Heart right ventricle (tissue), 16 donors: ENCODE results near the gene LRRN2. TPM values are rescaled to one million over a fixed set of nuclear protein-coding genes. Genes with fewer than 3 reads are reported as not detected.

ENCODE experiments used
- ATAC-seq, 8 donors: fragments of 200-7000 bp; cut with Tn5 transposase; one replicate each; pipeline ENCODE4 v1.9.1; 2020; ENCODE audit warnings: mild to moderate bottlenecking in 8 of 8, moderate library complexity in 8 of 8, moderate number of reproducible peaks in 1 of 8
- DNase-seq, 2 donors: peaks; one replicate each; pipeline ENCODE4 v3.0.0-alpha.2; 2020
- H3K27ac ChIP-seq, 10 donors: fragments of 200-600 bp; sonication (generic) in 2 of 10; one replicate each; pipeline versions ENCODE4 v1.5.0 to v1.8.0; 2020 to 2022; ENCODE audit warnings: mild to moderate bottlenecking in 3 of 10
- H3K27me3 ChIP-seq, 7 donors: fragments of 200-600 bp; one replicate each; pipeline ENCODE4 v1.8.0; 2021 to 2022; ENCODE audit warnings: mild to moderate bottlenecking in 2 of 7
- H3K36me3 ChIP-seq, 9 donors: fragments of 200-600 bp; sonication (generic) in 1 of 9; one replicate each; pipeline versions ENCODE4 v1.5.0 to v1.8.0; 2020 to 2022; ENCODE audit warnings: mild to moderate bottlenecking in 2 of 9
- H3K4me1 ChIP-seq, 9 donors: fragments of 200-600 bp; sonication (generic) in 1 of 9; one replicate each; pipeline versions ENCODE4 v1.5.0 to v1.8.0; 2020 to 2022; ENCODE audit warnings: mild to moderate bottlenecking in 4 of 9
- H3K4me3 ChIP-seq, 10 donors: fragments of 200-600 bp; sonication (generic) in 2 of 10; one replicate each; pipeline versions ENCODE4 v1.5.0 to v1.8.0; 2020 to 2022; ENCODE audit warnings: mild to moderate bottlenecking in 7 of 10, moderate library complexity in 2 of 10
- H3K9me3 ChIP-seq, 11 donors: fragments of 200-600 bp in 10 of 11; sonication (generic) in 2 of 11; one replicate each; pipeline versions ENCODE4 v1.5.0 to v1.8.0; 2013 to 2022; ENCODE audit warnings: mild to moderate bottlenecking in 2 of 11, control low read depth in 1 of 11, moderate library complexity in 1 of 11
- WGBS, 2 donors: extraction: QIAGEN DNeasy Blood & Tissue Kit; methylation state at CpG; one replicate each; pipeline ENCODE4 v1.1.7; 2013; ENCODE audit warnings: inconsistent platforms in 1 of 2; 5-methylcytosine and 5-hydroxymethylcytosine counted together
- intact Hi-C, 10 donors: fragments of 100-400 bp; cut with DNase I; formaldehyde crosslinking; loops; one replicate each; pipeline versions ENCODE4 v1.11.1 to v1.14.2; 2022
- polyA plus RNA-seq, 2 donors: library from polyadenylated mRNA; stranded (reverse); fragments of 200-250 nt; gene quantifications; one replicate each; pipeline ENCODE4 v1.2.3, GENCODE V29; 2013
- total RNA-seq, 10 donors: library from RNA; stranded (reverse); fragmentation: NEBNext Ultra II Directional in 3 of 10; extraction: Animal tissue kit (Norgen Biotek cat#: 25700) in 3 of 10; gene quantifications; one replicate each; pipeline versions ENCODE4 v1.2.1 to v1.2.4, GENCODE V29; 2021 to 2023
- TF ChIP-seq, protein P1 (sequence below), 9 donors: fragments of 200-600 bp; sonication (generic) in 2 of 9; IDR thresholded peaks; one replicate each; pipeline versions ENCODE4 v1.5.0 to v1.8.0; 2021 to 2022; ENCODE audit warnings: antibody characterized with exemption in 9 of 9, mild to moderate bottlenecking in 5 of 9, moderate library complexity in 1 of 9
- donor health status: Arrhythmogenic right ventricular cardiomyopathy.
- donor health status: ischemic (EF 13 %, LVEDD 7.1; RV severe dilation, severe dysfunction).
- donor health status: healthy with polysubstance abuse.
- donor health status: DM: no; HTN: yes; CAD: no.
- donor health status: DM: no; HTN: no; CAD: no.
- donor health status: ischemic (EF 25% LVEDD 6.9; RV normal size, moderate dysfunction).
- donor health status: ischemic (EF 25% LVEDD 5.7; RV mildly dilated, moderate dysfunction).
- donor health status: healthy.
- donor health status: DM: yes; HTN: yes; CAD: no.
- donor health status: Ischemic cardiomyopathy.
- donor health status: ischemic (EF 35%, LVEDD 5.7; RV mildly dilated, moderate dysfunction).
- donor health status: nonischemic (EF 11% LVEDD 7.7; RV severe dilation, severe dysfunction).
- donor health status: DM: yes; HTN: yes; CAD: no.
- donor health status: PGD.
- donor health status: ischemic (EF 29% LVEDD 5.4; RV normal size, mild dysfunction).
- donor health status: nonischemic (EF 23%, LVEDD 6.1; RV moderate dilation, normal function).

Gene LRRN2
- total and polyA plus RNA-seq, 12 donors = 0.73 to 2.9 (median 1.1) TPM

DNA sequence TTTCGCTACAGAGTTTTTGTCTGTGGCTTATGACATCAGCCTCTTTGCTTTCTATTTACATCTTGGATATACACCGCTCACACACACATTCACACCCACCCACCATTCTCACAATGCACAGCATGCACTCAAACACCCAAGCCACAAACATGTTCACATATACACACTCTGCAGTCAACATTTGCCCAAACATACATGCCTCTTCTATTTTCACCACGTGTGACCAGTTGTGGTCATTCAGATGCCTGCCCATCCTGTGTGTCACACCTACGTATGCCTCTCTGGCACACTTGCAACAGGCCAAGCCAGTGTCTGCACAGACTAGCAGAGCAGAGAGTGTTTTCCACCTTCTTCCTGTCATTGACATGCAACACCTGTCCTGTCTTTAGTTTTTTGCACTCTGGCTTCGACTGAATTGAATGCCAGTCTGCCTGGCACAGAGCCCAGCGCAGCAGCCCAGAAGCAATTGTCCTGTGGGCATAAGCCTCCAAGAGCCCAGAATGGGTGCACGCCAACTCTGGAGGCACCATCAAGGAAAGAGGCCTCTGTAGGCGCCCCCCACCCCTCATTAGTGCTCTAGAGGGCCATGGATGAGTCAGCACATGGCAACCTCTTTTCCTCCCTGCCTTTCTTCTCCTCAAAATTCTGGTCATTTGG lies 37.7 kb upstream of the LRRN2 start:
- Histone ChIP-seq H3K4me3 (no peak overlapping the region), H3K27me3 (peaks cover 0 to 75% (median 39%) of the 10 kb centered on the region in 7 donors), H3K27ac (no peak overlapping the region), H3K36me3 (no peaks in the 10 kb centered on the region), H3K4me1 (no peaks in the 10 kb centered on the region), H3K9me3 (peaks cover 0 to 12% (median 0%) of the 10 kb centered on the region in 11 donors)
- WGBS, 2 donors = 70 to 77% methylated on average over 8 of the region's 8 CpGs
- intact Hi-C loops = no loop called here
- TF ChIP-seq, protein P1, sequence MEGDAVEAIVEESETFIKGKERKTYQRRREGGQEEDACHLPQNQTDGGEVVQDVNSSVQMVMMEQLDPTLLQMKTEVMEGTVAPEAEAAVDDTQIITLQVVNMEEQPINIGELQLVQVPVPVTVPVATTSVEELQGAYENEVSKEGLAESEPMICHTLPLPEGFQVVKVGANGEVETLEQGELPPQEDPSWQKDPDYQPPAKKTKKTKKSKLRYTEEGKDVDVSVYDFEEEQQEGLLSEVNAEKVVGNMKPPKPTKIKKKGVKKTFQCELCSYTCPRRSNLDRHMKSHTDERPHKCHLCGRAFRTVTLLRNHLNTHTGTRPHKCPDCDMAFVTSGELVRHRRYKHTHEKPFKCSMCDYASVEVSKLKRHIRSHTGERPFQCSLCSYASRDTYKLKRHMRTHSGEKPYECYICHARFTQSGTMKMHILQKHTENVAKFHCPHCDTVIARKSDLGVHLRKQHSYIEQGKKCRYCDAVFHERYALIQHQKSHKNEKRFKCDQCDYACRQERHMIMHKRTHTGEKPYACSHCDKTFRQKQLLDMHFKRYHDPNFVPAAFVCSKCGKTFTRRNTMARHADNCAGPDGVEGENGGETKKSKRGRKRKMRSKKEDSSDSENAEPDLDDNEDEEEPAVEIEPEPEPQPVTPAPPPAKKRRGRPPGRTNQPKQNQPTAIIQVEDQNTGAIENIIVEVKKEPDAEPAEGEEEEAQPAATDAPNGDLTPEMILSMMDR (IDR thresholded peaks at IDR 0.05) = no peak
- ATAC-seq (no peak), DNase-seq (no peak)

DNA sequence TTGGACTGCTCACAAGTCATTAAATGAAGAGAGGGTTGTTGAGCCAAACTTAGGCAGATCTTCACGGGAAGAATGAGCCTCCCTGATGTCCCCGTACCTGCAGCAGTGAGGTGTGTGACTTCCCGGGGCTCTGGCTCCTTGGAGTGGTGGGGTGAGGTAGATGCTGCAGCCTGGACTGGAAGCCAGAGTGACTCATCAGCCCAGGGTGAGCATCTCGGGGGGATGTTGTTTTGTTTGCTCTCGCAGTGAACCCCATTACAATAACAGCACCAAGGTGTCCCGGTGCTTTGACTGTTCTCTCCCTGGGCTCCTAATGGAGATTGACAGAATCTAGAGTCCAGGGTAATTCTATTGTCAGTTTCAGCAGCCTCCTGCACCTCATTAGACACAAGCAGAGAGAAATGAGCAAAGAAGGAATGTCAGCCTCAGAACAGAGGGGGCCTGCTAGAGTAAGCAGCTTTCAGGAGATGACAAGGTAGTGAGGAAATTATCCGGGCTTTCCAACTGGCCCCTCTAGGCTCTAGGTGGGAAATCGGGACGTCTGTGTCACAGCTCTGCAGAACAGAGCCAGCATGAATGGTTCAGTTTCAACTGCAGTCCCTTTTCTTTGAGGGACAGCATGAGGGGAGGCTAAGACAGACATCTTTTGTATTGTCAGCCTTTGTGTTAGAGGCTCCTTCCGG lies 36.0 kb upstream of the LRRN2 start:
- intact Hi-C loops = no loop called here
- Histone ChIP-seq H3K9me3 (peaks cover 0 to 12% (median 0%) of the 10 kb centered on the region in 11 donors), H3K27me3 (peaks cover 0 to 58% (median 27%) of the 10 kb centered on the region in 7 donors), H3K36me3 (no peaks in the 10 kb centered on the region), H3K4me3 (no peak overlapping the region), H3K27ac (no peak overlapping the region), H3K4me1 (no peaks in the 10 kb centered on the region)
- whole genome bisulfite sequencing, 2 donors = 51 to 62% methylated on average over 10 of the region's 10 CpGs
- DNase-seq = no peak
- TF ChIP-seq, protein P1 (IDR thresholded peaks at IDR 0.05) = no peak
- ATAC-seq = no peak

- TF ChIP-seq, protein P1 (IDR thresholded peaks at IDR 0.05) = no peak
- no peak for DNase-seq
Observed at GRCh38 chr1:204716660-204717059, 31.1 kb upstream of the LRRN2 start.

DNA sequence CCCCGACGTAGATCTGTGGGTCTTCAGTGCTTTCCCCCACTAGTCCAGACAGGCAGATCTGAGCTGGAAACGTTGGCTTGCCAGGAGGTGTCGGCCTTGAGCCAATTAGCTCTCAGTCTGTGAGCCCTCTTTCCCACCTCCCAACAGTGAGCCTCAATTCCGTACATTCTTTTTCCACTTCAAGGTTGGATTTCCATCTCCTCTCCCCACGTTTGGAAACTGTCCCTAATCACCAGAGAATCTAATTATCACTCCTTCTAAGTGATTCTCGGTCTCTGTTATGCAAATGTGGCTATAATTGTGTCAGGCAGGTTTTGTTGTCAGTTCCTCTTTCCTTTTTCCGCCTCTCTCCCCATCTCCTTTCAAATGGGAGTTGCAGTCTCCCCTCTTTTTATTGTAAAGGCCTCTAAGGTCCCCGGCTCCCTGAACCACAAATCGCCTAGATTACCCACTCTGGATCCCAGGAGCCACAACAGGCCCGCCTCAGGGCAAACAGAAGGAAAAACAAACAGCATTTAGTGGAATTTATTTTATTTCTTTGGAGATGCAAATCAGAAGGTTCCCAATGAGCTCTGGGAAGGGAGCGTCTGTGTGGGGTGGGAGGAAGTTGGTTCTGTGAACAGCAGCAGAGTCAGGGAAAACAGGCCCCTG lies 29.4 kb upstream of the LRRN2 start:
- intact Hi-C loops = no loop called here
- Histone ChIP-seq H3K9me3 (peaks cover 0 to 10% (median 0%) of the 10 kb centered on the region in 11 donors), H3K27me3 (peaks cover 0 to 54% (median 44%) of the 10 kb centered on the region in 7 donors), H3K27ac (no peak overlapping the region), H3K36me3 (no peaks in the 10 kb centered on the region), H3K4me3 (no peak overlapping the region), H3K4me1 (peaks cover 0 to 16% (median 6%) of the 10 kb centered on the region in 9 donors)
- 71 to 80% methylated on average over 12 of the region's 12 CpGs for WGBS, 2 donors
- ATAC-seq (no peak), DNase-seq (no peak)
- TF ChIP-seq, protein P1 (IDR thresholded peaks at IDR 0.05) = no peak

More at GRCh38 chr1:204716660-204717059, 31.1 kb upstream of the LRRN2 start:
- Histone ChIP-seq H3K27me3 (peaks cover 0 to 62% (median 39%) of the 10 kb centered on the region in 7 donors), H3K4me3 (no peak overlapping the region), H3K9me3 (peaks cover 0 to 12% (median 0%) of the 10 kb centered on the region in 11 donors), H3K27ac (no peak overlapping the region), H3K36me3 (no peaks in the 10 kb centered on the region), H3K4me1 (peaks cover 0 to 14% (median 6%) of the 10 kb centered on the region in 9 donors)
- intact Hi-C loops = no loop called here
- ATAC-seq = no peak
